Esophagus muscularis mucosa (tissue), 3 donors: ENCODE results near the gene ZBTB46.

Source experiments
- CTCF ChIP-seq, 3 experiments: fragments of 200-600 bp in 2 of 3; fragments of 450-650 bp in 1 of 3; sonication (generic) in 2 of 3; IDR thresholded peaks; one replicate each; pipeline ENCODE4 v1.5.1; 2017 to 2019; ENCODE audit warnings: antibody characterized with exemption in 3 of 3, mild to moderate bottlenecking in 2 of 3, moderate library complexity in 1 of 3
- POLR2AphosphoS5 ChIP-seq, 2 donors: sonication (generic); formaldehyde crosslinking; IDR thresholded peaks; one replicate each; pipeline ENCODE4 v1.6.1; 2017; ENCODE audit warnings: antibody characterized with exemption in 2 of 2

GRCh38 chr20:63828545-63828944, 2.5 kb downstream of the ZBTB46 start:
- no peak for TF ChIP-seq CTCF (IDR thresholded peaks at IDR 0.05)
- no peak for TF ChIP-seq POLR2AphosphoS5 (IDR thresholded peaks at IDR 0.05)
